HCT116 (cell line): Measurements from ENCODE around the gene CASK. TPM values are rescaled to one million over a fixed set of nuclear protein-coding genes. Genes with fewer than 3 reads are reported as not detected.

ENCODE experiments used
- ATAC-seq: fragments of 200-7000 bp; cut with Tn5 transposase; 2 replicates; pipeline ENCODE4 v1.9.1; 2020; ENCODE audit warnings: mild to moderate bottlenecking, moderate library complexity
- BruUV-seq: library from RNA; stranded (reverse); fragments of 400-500 nt; replicated peaks from 2 replicates; lab custom pipeline; 2021; lab: Mats Ljungman, UMichigan
- CTCF ChIA-PET: fragments of 300-600 bp; sonication (Branson Sonifier 250); formaldehyde crosslinking; loops from one replicate; lab custom pipeline; 2021; ENCODE audit warnings: antibody characterized with exemption; lab: Charles Lee
- POLR2A ChIA-PET: fragments of 300-600, 350-600 bp; sonication (Branson Sonifier 250); formaldehyde crosslinking; loops from one replicate; lab custom pipeline; 2021; ENCODE audit warnings: antibody characterized with exemption; lab: Charles Lee
- RAD21 ChIA-PET, 2 experiments: fragments of 300-600 bp; sonication (Branson Sonifier 250); formaldehyde crosslinking; loops; one replicate each; lab custom pipeline; 2023; ENCODE audit warnings: low total read pairs in 2 of 2; ENCODE audit not compliant: uncharacterized antibody in 2 of 2, unreplicated experiment in 2 of 2, low non-redundant PET in 1 of 2; lab: Charles Lee
- DNase-seq: peaks from one replicate; pipeline ENCODE4 v3.0.0-alpha.2; 2010; ENCODE audit warnings: low read depth, low spot score
- H2AFZ ChIP-seq: fragments of 200-600 bp; shearing (Covaris generic), sonication (generic); 2 replicates; pipeline ENCODE4 v1.6.1; 2017; ENCODE audit warnings: low read depth, mixed run types, mixed read lengths, antibody characterized with exemption, low read length; ENCODE audit not compliant: poor library complexity, severe bottlenecking
- H3K27ac ChIP-seq: 2 replicates; pipeline ENCODE4 v1.5.1; 2012; ENCODE audit warnings: low read depth, low read length
- H3K27me3 ChIP-seq: fragments of 200-600 bp; sonication (generic); 2 replicates; pipeline ENCODE4 v1.6.1; 2016; ENCODE audit warnings: mixed run types, low read length, mixed read lengths; ENCODE audit not compliant: insufficient read depth
- H3K36me3 ChIP-seq, 2 experiments: fragments of 200-500 bp in 1 of 2; fragments of 200-600 bp in 1 of 2; sonication (Bioruptor generic) in 1 of 2; sonication (generic) in 1 of 2; 2 replicates each; pipeline versions ENCODE4 v1.5.1 to v1.6.1; 2014 to 2016; ENCODE audit warnings: low read length in 2 of 2, inconsistent platforms in 1 of 2, mixed read lengths in 1 of 2, mixed run types in 1 of 2; ENCODE audit not compliant: insufficient read depth in 2 of 2, control insufficient read depth in 1 of 2
- H3K4me1 ChIP-seq, 2 experiments: fragments of 200-600 bp in 1 of 2; sonication (generic) in 1 of 2; 2 replicates each; pipeline versions ENCODE4 v1.5.1 to v1.6.1; 2012 to 2017; ENCODE audit warnings: low read length in 2 of 2, inconsistent platforms in 1 of 2, mild to moderate bottlenecking in 1 of 2, mixed read lengths in 1 of 2, mixed run types in 1 of 2, moderate library complexity in 1 of 2; ENCODE audit not compliant: insufficient read depth in 2 of 2, control insufficient read depth in 1 of 2
- H3K4me2 ChIP-seq: fragments of 200-600 bp; sonication (generic); 2 replicates; pipeline ENCODE4 v1.6.1; 2017; ENCODE audit warnings: mixed run types, low read length, mixed read lengths
- H3K4me3 ChIP-seq, 2 experiments: fragments of 200-600 bp in 1 of 2; sonication (generic) in 1 of 2; replicated peaks in 1 of 2; 2 replicates each; pipeline ENCODE4 v1.5.1; 2011 to 2016; ENCODE audit warnings: low read length in 2 of 2, control low read depth in 1 of 2, low read depth in 1 of 2, mild to moderate bottlenecking in 1 of 2, mixed read lengths in 1 of 2, mixed run types in 1 of 2
- H3K79me2 ChIP-seq: fragments of 200-600 bp; sonication (generic); 2 replicates; pipeline ENCODE4 v1.6.1; 2017; ENCODE audit warnings: mild to moderate bottlenecking, mixed run types, low read length, moderate library complexity, mixed read lengths; ENCODE audit not compliant: insufficient read depth
- H3K9ac ChIP-seq: fragments of 200-600 bp; sonication (generic); 2 replicates; pipeline ENCODE4 v1.6.1; 2016; ENCODE audit warnings: low read length, mixed read lengths
- H3K9me2 ChIP-seq: fragments of 200-600 bp; sonication (generic), shearing (Covaris generic); 2 replicates; pipeline ENCODE4 v1.6.1; 2017; ENCODE audit warnings: mixed run types, mild to moderate bottlenecking, moderate library complexity; ENCODE audit not compliant: insufficient read depth
- H3K9me3 ChIP-seq, 2 experiments: fragments of 200-500 bp in 1 of 2; fragments of 200-600 bp in 1 of 2; sonication (Bioruptor generic) in 1 of 2; sonication (generic) in 1 of 2; 2 replicates each; pipeline ENCODE4 v1.6.1; 2014 to 2017; ENCODE audit warnings: low read length in 2 of 2, mixed read lengths in 2 of 2, inconsistent platforms in 1 of 2, low read depth in 1 of 2, mild to moderate bottlenecking in 1 of 2, mixed run types in 1 of 2, moderate library complexity in 1 of 2; ENCODE audit not compliant: control insufficient read depth in 1 of 2, insufficient read depth in 1 of 2
- H4K20me1 ChIP-seq: fragments of 200-600 bp; sonication (generic), shearing (Covaris generic); 2 replicates; pipeline ENCODE4 v1.6.1; 2017; ENCODE audit warnings: mixed run types, mild to moderate bottlenecking, moderate library complexity; ENCODE audit not compliant: insufficient read depth
- CEBPB ChIP-seq: IDR thresholded peaks from 2 replicates; pipeline ENCODE4 v1.6.1; 2012; ENCODE audit warnings: low read depth
- EGR1 ChIP-seq: IDR thresholded peaks from 2 replicates; pipeline ENCODE4 v1.6.1; 2012; ENCODE audit warnings: low read depth
- ELF1 ChIP-seq: IDR thresholded peaks from 2 replicates; pipeline ENCODE4 v1.6.1; 2012; ENCODE audit warnings: low read depth, borderline replicate concordance
- EZH2 ChIP-seq: fragments of 200-600 bp; sonication (generic); IDR thresholded peaks from 2 replicates; pipeline ENCODE4 v1.6.1; 2017; ENCODE audit warnings: antibody characterized with exemption, mixed run types
- FOSL1 ChIP-seq: IDR thresholded peaks from 2 replicates; pipeline ENCODE4 v1.6.1; 2012; ENCODE audit warnings: low read depth
- JUND ChIP-seq: IDR thresholded peaks from 2 replicates; pipeline ENCODE4 v1.6.1; 2012
- POLR2A ChIP-seq: IDR thresholded peaks from 2 replicates; pipeline ENCODE4 v1.7.0; 2011; ENCODE audit warnings: borderline replicate concordance; ENCODE audit not compliant: insufficient read depth, insufficient read length; ENCODE audit errors: extremely low read depth
- POLR2AphosphoS5 ChIP-seq: IDR thresholded peaks from 2 replicates; pipeline ENCODE4 v1.6.1; 2011; ENCODE audit warnings: mild to moderate bottlenecking, low read depth, low read length, moderate library complexity
- ZFX ChIP-seq: fragments of 450-650 bp; IDR thresholded peaks from 2 replicates; pipeline ENCODE4 v1.6.1; 2017
- ZNF274 ChIP-seq: fragments of 200-500 bp; sonication (Bioruptor generic); IDR thresholded peaks from 2 replicates; pipeline ENCODE4 v1.6.1; 2014; ENCODE audit warnings: mild to moderate bottlenecking, low read depth, low read length, inconsistent platforms
- intact Hi-C: fragments of 100-400 bp; cut with micrococcal nuclease; formaldehyde crosslinking; loops from 2 replicates; pipeline ENCODE4 v1.10.0; 2022
- total RNA-seq: library from RNA; stranded (reverse); gene quantifications from one replicate; pipeline ENCODE4 v1.2.1, GENCODE V29; 2021; ENCODE audit not compliant: unreplicated experiment
- TF ChIP-seq, protein P1 (sequence below): IDR thresholded peaks from 2 replicates; pipeline ENCODE4 v1.6.1; 2012; ENCODE audit warnings: low read depth
- TF ChIP-seq, protein P2 (sequence below), 3 experiments: fragments of 200-600 bp in 1 of 3; sonication (generic) in 1 of 3; IDR thresholded peaks in 2 of 3; conservative IDR thresholded peaks in 1 of 3; 2 replicates each; pipeline ENCODE4 v1.5.1; 2012 to 2017; ENCODE audit warnings: low read depth in 2 of 3, low read length in 2 of 3, antibody characterized with exemption in 1 of 3, borderline replicate concordance in 1 of 3, control low read depth in 1 of 3, mild to moderate bottlenecking in 1 of 3, mixed read lengths in 1 of 3, mixed run types in 1 of 3, moderate library complexity in 1 of 3; ENCODE audit not compliant: insufficient read depth in 1 of 3
- TF ChIP-seq, protein P3 (sequence below): IDR thresholded peaks from 2 replicates; pipeline ENCODE4 v1.6.1; 2012

Gene CASK
- total RNA-seq, 1 experiment from 2014 or later: 39.0 TPM

DNA sequence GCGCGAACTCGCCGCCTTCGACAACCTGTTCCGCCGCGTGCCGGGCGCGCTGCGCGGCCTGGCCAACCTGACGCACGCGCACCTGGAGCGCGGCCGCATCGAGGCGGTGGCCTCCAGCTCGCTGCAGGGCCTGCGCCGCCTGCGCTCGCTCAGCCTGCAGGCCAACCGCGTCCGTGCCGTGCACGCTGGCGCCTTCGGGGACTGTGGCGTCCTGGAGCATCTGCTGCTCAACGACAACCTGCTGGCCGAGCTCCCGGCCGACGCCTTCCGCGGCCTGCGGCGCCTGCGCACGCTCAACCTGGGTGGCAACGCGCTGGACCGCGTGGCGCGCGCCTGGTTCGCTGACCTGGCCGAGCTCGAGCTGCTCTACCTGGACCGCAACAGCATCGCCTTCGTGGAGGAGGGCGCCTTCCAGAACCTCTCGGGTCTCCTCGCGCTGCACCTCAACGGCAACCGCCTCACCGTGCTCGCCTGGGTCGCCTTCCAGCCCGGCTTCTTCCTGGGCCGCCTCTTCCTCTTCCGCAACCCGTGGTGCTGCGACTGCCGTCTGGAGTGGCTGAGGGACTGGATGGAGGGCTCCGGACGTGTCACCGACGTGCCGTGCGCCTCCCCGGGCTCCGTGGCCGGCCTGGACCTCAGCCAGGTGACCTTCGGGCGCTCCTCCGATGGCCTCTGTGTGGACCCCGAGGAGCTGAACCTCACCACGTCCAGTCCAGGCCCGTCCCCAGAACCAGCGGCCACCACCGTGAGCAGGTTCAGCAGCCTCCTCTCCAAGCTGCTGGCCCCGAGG, 449.2 kb downstream of the CASK start:
- H3K9me3 ChIP-seq: no peaks in the 10 kb centered on the region
- ATAC-seq (no peak), DNase-seq (no peak)
- ChIA-PET CTCF (no interaction called here), POLR2A (no interaction called here), RAD21 (no interaction called here)
- H2AFZ ChIP-seq: no peak overlapping the region
- H3K79me2 ChIP-seq: no peaks in the 10 kb centered on the region
- intact Hi-C loops: no loop called here
- BruUV-seq: no TSS peak
- H3K4me1 ChIP-seq: peaks cover 3 to 9% of the 10 kb centered on the region in 2 experiments; a peak in 2 of 4 replicates
- no peaks in the 10 kb centered on the region for H3K9me2 ChIP-seq
- TF ChIP-seq ZNF274 (no peak), FOSL1 (no peak), JUND (no peak), EZH2 (no peak), POLR2A (no peak), CEBPB (no peak), ELF1 (no peak), EGR1 (no peak), ZFX (no peak), POLR2AphosphoS5 (no peak)
- TF ChIP-seq, protein P1, sequence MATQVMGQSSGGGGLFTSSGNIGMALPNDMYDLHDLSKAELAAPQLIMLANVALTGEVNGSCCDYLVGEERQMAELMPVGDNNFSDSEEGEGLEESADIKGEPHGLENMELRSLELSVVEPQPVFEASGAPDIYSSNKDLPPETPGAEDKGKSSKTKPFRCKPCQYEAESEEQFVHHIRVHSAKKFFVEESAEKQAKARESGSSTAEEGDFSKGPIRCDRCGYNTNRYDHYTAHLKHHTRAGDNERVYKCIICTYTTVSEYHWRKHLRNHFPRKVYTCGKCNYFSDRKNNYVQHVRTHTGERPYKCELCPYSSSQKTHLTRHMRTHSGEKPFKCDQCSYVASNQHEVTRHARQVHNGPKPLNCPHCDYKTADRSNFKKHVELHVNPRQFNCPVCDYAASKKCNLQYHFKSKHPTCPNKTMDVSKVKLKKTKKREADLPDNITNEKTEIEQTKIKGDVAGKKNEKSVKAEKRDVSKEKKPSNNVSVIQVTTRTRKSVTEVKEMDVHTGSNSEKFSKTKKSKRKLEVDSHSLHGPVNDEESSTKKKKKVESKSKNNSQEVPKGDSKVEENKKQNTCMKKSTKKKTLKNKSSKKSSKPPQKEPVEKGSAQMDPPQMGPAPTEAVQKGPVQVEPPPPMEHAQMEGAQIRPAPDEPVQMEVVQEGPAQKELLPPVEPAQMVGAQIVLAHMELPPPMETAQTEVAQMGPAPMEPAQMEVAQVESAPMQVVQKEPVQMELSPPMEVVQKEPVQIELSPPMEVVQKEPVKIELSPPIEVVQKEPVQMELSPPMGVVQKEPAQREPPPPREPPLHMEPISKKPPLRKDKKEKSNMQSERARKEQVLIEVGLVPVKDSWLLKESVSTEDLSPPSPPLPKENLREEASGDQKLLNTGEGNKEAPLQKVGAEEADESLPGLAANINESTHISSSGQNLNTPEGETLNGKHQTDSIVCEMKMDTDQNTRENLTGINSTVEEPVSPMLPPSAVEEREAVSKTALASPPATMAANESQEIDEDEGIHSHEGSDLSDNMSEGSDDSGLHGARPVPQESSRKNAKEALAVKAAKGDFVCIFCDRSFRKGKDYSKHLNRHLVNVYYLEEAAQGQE: no peak
- TF ChIP-seq, protein P2, sequence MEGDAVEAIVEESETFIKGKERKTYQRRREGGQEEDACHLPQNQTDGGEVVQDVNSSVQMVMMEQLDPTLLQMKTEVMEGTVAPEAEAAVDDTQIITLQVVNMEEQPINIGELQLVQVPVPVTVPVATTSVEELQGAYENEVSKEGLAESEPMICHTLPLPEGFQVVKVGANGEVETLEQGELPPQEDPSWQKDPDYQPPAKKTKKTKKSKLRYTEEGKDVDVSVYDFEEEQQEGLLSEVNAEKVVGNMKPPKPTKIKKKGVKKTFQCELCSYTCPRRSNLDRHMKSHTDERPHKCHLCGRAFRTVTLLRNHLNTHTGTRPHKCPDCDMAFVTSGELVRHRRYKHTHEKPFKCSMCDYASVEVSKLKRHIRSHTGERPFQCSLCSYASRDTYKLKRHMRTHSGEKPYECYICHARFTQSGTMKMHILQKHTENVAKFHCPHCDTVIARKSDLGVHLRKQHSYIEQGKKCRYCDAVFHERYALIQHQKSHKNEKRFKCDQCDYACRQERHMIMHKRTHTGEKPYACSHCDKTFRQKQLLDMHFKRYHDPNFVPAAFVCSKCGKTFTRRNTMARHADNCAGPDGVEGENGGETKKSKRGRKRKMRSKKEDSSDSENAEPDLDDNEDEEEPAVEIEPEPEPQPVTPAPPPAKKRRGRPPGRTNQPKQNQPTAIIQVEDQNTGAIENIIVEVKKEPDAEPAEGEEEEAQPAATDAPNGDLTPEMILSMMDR (IDR thresholded peaks at IDR 0.05 in 2 of 3, conservative IDR thresholded peaks at IDR 0.05 in 1 of 3; ENCODE audit: borderline replicate concordance in 1 of 3, insufficient read depth in 1 of 3, low read depth in 2 of 3, low read length in 2 of 3): no peak
- TF ChIP-seq, protein P3, sequence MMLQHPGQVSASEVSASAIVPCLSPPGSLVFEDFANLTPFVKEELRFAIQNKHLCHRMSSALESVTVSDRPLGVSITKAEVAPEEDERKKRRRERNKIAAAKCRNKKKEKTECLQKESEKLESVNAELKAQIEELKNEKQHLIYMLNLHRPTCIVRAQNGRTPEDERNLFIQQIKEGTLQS: no peak
- H3K27ac ChIP-seq: no peak overlapping the region
- H4K20me1 ChIP-seq: no peaks in the 10 kb centered on the region
- no peak overlapping the region for H3K4me3 ChIP-seq
- H3K36me3 ChIP-seq: no peaks in the 10 kb centered on the region
- no peak overlapping the region for H3K4me2 ChIP-seq
- no peaks in the 10 kb centered on the region for H3K27me3 ChIP-seq
- no peak overlapping the region for H3K9ac ChIP-seq
